WTC11 (cell line): ENCODE results near the gene THSD4. TPM values are rescaled to one million over a fixed set of nuclear protein-coding genes. Genes with fewer than 3 reads are reported as not detected.

Experiments
- ATAC-seq: fragments of 200-7000 bp; cut with Tn5 transposase; 2 replicates; pipeline ENCODE4 v1.10.0; 2021; ENCODE audit warnings: mild to moderate bottlenecking, moderate library complexity
- CTCF ChIA-PET: fragments of 300-600 bp; sonication (Branson Sonifier 250); formaldehyde crosslinking; loops from one replicate; lab custom pipeline; 2021; ENCODE audit warnings: antibody characterized with exemption; lab: Charles Lee
- POLR2A ChIA-PET: fragments of 350-600 bp; sonication (Branson Sonifier 250); formaldehyde crosslinking; loops from one replicate; lab custom pipeline; 2021; ENCODE audit warnings: antibody characterized with exemption; lab: Charles Lee
- DNase-seq: peaks from one replicate; pipeline ENCODE4 v3.0.0; 2021; ENCODE audit warnings: low spot score
- H3K27ac Mint-ChIP-seq: 2 replicates; pipeline ENCODE4 v1.8.0; 2021; ENCODE audit warnings: mixed read lengths
- H3K27me3 Mint-ChIP-seq: 2 replicates; pipeline ENCODE4 v1.8.0; 2021; ENCODE audit warnings: low read depth, mild to moderate bottlenecking, moderate library complexity, mixed read lengths
- H3K36me3 Mint-ChIP-seq: 2 replicates; pipeline ENCODE4 v1.8.0; 2021; ENCODE audit warnings: mixed read lengths
- H3K4me1 Mint-ChIP-seq: 2 replicates; pipeline ENCODE4 v1.8.0; 2022; ENCODE audit warnings: mixed read lengths
- H3K4me3 Mint-ChIP-seq: 2 replicates; pipeline ENCODE4 v1.8.0; 2021; ENCODE audit warnings: mild to moderate bottlenecking, moderate library complexity, mixed read lengths
- H3K9me3 Mint-ChIP-seq: 2 replicates; pipeline ENCODE4 v1.8.0; 2021; ENCODE audit warnings: mixed read lengths
- E2F1 ChIP-seq: sonication (generic); formaldehyde crosslinking; IDR thresholded peaks from 2 replicates; pipeline ENCODE4 v1.8.0; 2022; ENCODE audit warnings: mild to moderate bottlenecking, missing genetic modification reagents
- FOXK1 ChIP-seq: sonication (generic); formaldehyde crosslinking; IDR thresholded peaks from 2 replicates; pipeline ENCODE4 v1.8.0; 2022; ENCODE audit warnings: mild to moderate bottlenecking, moderate library complexity, missing genetic modification reagents
- MAX ChIP-seq: sonication (generic); formaldehyde crosslinking; IDR thresholded peaks from 2 replicates; pipeline ENCODE4 v1.8.0; 2022; ENCODE audit warnings: mild to moderate bottlenecking, missing genetic modification reagents
- MYBL2 ChIP-seq: sonication (generic); formaldehyde crosslinking; IDR thresholded peaks from 2 replicates; pipeline ENCODE4 v1.8.1; 2023; ENCODE audit warnings: mild to moderate bottlenecking, moderate library complexity, missing genetic modification reagents
- PRRX2 ChIP-seq: fragments of 250-450 bp; sonication (Bioruptor Pico); IDR thresholded peaks from 2 replicates; pipeline ENCODE4 v1.8.0; 2021; ENCODE audit warnings: mild to moderate bottlenecking
- SP1 ChIP-seq: sonication (generic); formaldehyde crosslinking; conservative IDR thresholded peaks from 2 replicates; pipeline ENCODE4 v1.8.1; 2022; ENCODE audit warnings: missing genetic modification reagents
- ZNF219 ChIP-seq: sonication (generic); formaldehyde crosslinking; IDR thresholded peaks from 2 replicates; pipeline ENCODE4 v1.8.0; 2023; ENCODE audit warnings: missing genetic modification reagents, mild to moderate bottlenecking, borderline replicate concordance
- ZNF232 ChIP-seq: sonication (generic); formaldehyde crosslinking; IDR thresholded peaks from 2 replicates; pipeline ENCODE4 v1.8.0; 2022; ENCODE audit warnings: mild to moderate bottlenecking, missing genetic modification reagents
- ZNF263 ChIP-seq: sonication (generic); formaldehyde crosslinking; IDR thresholded peaks from 2 replicates; pipeline ENCODE4 v1.8.1; 2022; ENCODE audit warnings: low read depth, mild to moderate bottlenecking, moderate library complexity, missing genetic modification reagents
- ZNF396 ChIP-seq: fragments of 250-450 bp; sonication (Bioruptor Pico); IDR thresholded peaks from 2 replicates; pipeline ENCODE4 v1.8.0; 2021; ENCODE audit warnings: mild to moderate bottlenecking, moderate library complexity, borderline replicate concordance
- ZNF423 ChIP-seq: fragments of 250-450 bp; sonication (Bioruptor Pico); IDR thresholded peaks from 2 replicates; pipeline ENCODE4 v2.1.2; 2022; ENCODE audit warnings: mild to moderate bottlenecking, moderate library complexity
- ZNF512 ChIP-seq: sonication (generic); formaldehyde crosslinking; IDR thresholded peaks from 2 replicates; pipeline ENCODE4 v1.8.1; 2022; ENCODE audit warnings: missing genetic modification reagents, borderline replicate concordance
- ZNF532 ChIP-seq: fragments of 250-450 bp; sonication (Bioruptor Pico); IDR thresholded peaks from 2 replicates; pipeline ENCODE4 v1.9.0; 2021; ENCODE audit warnings: mild to moderate bottlenecking, borderline replicate concordance
- total RNA-seq: library from RNA; stranded (reverse); gene quantifications from 3 replicates; pipeline ENCODE4 v1.2.3, GENCODE V29; 2021
- TF ChIP-seq, protein P1 (sequence below): sonication (generic); formaldehyde crosslinking; IDR thresholded peaks from 2 replicates; pipeline ENCODE4 v1.8.1; 2023; ENCODE audit warnings: mild to moderate bottlenecking, missing genetic modification reagents, moderate library complexity
- TF ChIP-seq, protein P2 (sequence below): sonication (generic); formaldehyde crosslinking; IDR thresholded peaks from 2 replicates; pipeline ENCODE4 v1.8.0; 2023; ENCODE audit warnings: missing genetic modification reagents, mild to moderate bottlenecking, borderline replicate concordance
- TF ChIP-seq, protein P3 (sequence below): fragments of 250-450 bp; sonication (Bioruptor Pico); IDR thresholded peaks from 2 replicates; pipeline ENCODE4 v1.9.0; 2021; ENCODE audit warnings: mild to moderate bottlenecking

The THSD4 gene
- total RNA-seq, 1 experiment from 2014 or later: 7.8 TPM

DNA sequence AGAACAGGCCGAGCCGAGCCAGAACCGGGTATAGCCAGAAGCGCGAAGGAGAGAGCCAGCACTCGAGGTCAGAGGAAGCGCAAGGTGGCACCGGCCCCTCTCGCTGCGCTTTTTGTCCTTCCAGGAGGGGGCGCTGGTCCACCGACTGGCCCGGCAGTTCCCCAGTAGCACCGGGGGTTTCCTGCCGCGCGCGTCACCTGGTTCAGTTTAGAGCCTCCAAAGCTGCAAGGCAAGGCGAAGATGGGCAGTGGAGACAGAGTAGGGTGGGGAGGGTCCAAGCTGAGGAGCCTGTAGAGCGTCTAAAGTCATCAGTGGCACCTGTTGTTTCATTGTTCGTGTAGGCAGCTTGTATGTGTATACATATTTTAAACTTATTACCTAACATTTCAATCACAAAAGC lies 687.5 kb downstream of the THSD4 start (continued):
- TF ChIP-seq ZNF263 (CRISPR knock-in tag): no peak
- TF ChIP-seq ZNF396 (CRISPR knock-in tag): no peak
- no peak for TF ChIP-seq PRRX2 (CRISPR knock-in tag)
- no peak for TF ChIP-seq ZNF512

GRCh38 chr15:71804226-71804625 lies 689.0 kb downstream of the THSD4 start:
- DNase-seq (no peak), ATAC-seq (no peak)
- H3K27ac Mint-ChIP-seq: no peak overlapping the region
- ChIA-PET CTCF (interaction anchor here (0.6 to 4.3 kb wide), 7 partner anchors 24 to 380 kb away, joined by 3 to 30 read pairs (median 6); no protein-coding TSS in a partner anchor), POLR2A (no interaction called here)
- no peak overlapping the region for H3K4me3 Mint-ChIP-seq
- no peak for TF ChIP-seq ZNF219 (CRISPR knock-in tag)
- TF ChIP-seq, protein P1, sequence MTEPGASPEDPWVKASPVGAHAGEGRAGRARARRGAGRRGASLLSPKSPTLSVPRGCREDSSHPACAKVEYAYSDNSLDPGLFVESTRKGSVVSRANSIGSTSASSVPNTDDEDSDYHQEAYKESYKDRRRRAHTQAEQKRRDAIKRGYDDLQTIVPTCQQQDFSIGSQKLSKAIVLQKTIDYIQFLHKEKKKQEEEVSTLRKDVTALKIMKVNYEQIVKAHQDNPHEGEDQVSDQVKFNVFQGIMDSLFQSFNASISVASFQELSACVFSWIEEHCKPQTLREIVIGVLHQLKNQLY (CRISPR knock-in tag): no peak
- TF ChIP-seq MYBL2 (CRISPR knock-in tag): no peak
- TF ChIP-seq, protein P2, sequence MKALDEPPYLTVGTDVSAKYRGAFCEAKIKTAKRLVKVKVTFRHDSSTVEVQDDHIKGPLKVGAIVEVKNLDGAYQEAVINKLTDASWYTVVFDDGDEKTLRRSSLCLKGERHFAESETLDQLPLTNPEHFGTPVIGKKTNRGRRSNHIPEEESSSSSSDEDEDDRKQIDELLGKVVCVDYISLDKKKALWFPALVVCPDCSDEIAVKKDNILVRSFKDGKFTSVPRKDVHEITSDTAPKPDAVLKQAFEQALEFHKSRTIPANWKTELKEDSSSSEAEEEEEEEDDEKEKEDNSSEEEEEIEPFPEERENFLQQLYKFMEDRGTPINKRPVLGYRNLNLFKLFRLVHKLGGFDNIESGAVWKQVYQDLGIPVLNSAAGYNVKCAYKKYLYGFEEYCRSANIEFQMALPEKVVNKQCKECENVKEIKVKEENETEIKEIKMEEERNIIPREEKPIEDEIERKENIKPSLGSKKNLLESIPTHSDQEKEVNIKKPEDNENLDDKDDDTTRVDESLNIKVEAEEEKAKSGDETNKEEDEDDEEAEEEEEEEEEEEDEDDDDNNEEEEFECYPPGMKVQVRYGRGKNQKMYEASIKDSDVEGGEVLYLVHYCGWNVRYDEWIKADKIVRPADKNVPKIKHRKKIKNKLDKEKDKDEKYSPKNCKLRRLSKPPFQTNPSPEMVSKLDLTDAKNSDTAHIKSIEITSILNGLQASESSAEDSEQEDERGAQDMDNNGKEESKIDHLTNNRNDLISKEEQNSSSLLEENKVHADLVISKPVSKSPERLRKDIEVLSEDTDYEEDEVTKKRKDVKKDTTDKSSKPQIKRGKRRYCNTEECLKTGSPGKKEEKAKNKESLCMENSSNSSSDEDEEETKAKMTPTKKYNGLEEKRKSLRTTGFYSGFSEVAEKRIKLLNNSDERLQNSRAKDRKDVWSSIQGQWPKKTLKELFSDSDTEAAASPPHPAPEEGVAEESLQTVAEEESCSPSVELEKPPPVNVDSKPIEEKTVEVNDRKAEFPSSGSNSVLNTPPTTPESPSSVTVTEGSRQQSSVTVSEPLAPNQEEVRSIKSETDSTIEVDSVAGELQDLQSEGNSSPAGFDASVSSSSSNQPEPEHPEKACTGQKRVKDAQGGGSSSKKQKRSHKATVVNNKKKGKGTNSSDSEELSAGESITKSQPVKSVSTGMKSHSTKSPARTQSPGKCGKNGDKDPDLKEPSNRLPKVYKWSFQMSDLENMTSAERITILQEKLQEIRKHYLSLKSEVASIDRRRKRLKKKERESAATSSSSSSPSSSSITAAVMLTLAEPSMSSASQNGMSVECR (CRISPR knock-in tag): no peak
- TF ChIP-seq ZNF232 (CRISPR knock-in tag): no peak
- no peak for TF ChIP-seq SP1 (CRISPR knock-in tag)
- TF ChIP-seq ZNF423 (CRISPR knock-in tag): no peak
- no peaks in the 10 kb centered on the region for H3K36me3 Mint-ChIP-seq
- no peaks in the 10 kb centered on the region for H3K9me3 Mint-ChIP-seq
- H3K4me1 Mint-ChIP-seq: peaks cover 50% of the 10 kb centered on the region
- H3K27me3 Mint-ChIP-seq: peaks cover 2% of the 10 kb centered on the region; the same call in 1 of the 2 replicates

DNA sequence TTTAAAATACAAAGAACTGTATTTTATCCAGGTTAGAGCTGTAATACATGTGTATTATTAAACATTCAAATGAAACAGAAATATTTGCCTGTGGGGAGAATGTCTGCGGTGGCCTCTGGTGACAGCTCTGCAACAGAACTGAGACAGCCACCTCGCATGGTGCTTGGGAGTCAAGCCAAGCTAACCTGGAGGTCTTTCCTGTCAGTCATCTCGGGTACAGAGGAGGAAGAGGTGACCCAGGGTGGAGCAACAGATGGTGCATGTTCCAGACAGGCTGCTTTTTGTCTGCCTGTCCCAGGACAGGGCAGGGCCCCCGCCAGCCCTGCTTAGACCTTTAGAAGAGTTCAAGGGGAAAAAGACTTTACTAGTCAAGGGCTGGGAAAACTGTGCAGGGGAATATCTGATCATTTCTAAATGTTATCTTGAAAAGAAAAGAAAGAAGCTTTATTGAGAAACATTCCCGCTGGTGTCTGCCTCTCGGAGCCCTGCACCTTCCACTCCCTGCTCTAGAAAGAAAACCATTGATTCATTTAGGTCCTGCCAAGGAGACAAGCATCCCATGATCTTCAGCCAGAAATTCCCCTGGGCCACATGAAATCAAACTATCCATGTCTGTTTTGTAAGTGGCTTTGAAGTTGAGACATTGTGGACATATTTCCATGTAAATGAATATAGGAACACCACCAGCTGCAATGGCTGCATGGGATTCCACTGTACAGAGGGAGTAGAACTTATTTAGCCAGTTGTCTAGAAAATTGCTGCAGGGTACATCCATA lies 689.6 kb downstream of the THSD4 start:
- H3K4me1 Mint-ChIP-seq: peaks cover 50% of the 10 kb centered on the region
- no peak for DNase-seq
- peaks cover 2% of the 10 kb centered on the region; the same call in 1 of the 2 replicates for H3K27me3 Mint-ChIP-seq
- no peak overlapping the region for H3K4me3 Mint-ChIP-seq
- ATAC-seq: no peak
- CTCF ChIA-PET: interaction anchor here (1.0 to 3.9 kb wide), 7 partner anchors 25 to 379 kb away, joined by 3 to 21 read pairs (median 6); no protein-coding TSS in a partner anchor
- no peaks in the 10 kb centered on the region for H3K9me3 Mint-ChIP-seq
- H3K27ac Mint-ChIP-seq: no peak overlapping the region
- POLR2A ChIA-PET: no interaction called here
- H3K36me3 Mint-ChIP-seq: no peaks in the 10 kb centered on the region
- TF ChIP-seq E2F1 (CRISPR knock-in tag): no peak
- no peak for TF ChIP-seq MAX (CRISPR knock-in tag)
- no peak for TF ChIP-seq ZNF423 (CRISPR knock-in tag)
- TF ChIP-seq ZNF532 (CRISPR knock-in tag): no peak
- TF ChIP-seq FOXK1 (CRISPR knock-in tag): no peak
- TF ChIP-seq, protein P3, sequence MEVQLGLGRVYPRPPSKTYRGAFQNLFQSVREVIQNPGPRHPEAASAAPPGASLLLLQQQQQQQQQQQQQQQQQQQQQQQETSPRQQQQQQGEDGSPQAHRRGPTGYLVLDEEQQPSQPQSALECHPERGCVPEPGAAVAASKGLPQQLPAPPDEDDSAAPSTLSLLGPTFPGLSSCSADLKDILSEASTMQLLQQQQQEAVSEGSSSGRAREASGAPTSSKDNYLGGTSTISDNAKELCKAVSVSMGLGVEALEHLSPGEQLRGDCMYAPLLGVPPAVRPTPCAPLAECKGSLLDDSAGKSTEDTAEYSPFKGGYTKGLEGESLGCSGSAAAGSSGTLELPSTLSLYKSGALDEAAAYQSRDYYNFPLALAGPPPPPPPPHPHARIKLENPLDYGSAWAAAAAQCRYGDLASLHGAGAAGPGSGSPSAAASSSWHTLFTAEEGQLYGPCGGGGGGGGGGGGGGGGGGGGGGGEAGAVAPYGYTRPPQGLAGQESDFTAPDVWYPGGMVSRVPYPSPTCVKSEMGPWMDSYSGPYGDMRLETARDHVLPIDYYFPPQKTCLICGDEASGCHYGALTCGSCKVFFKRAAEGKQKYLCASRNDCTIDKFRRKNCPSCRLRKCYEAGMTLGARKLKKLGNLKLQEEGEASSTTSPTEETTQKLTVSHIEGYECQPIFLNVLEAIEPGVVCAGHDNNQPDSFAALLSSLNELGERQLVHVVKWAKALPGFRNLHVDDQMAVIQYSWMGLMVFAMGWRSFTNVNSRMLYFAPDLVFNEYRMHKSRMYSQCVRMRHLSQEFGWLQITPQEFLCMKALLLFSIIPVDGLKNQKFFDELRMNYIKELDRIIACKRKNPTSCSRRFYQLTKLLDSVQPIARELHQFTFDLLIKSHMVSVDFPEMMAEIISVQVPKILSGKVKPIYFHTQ (CRISPR knock-in tag): no peak
